ENCODE results near the gene MLLT1.

Gene MLLT1

DNA sequence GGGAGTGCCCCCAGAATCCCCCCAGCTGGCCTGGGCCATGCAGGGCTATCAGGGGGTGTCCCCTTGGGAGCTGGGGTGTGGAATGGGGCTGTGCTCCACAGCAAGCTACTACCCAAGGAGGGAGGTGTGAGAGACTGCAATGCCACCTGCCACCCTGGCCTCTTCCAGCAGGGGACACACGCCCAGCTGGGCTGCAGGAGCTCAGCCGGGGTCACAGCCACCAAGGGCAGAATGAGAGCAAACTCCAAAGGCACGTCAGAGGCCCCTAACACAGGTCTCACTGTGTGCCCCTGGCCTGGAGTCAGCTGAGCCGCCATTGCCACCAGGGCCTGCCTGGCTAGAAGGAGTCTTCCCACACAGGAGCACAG, 55.5 kb downstream of the MLLT1 start:
- peaks cover 7 to 19% of the 10 kb centered on the region in 2 donors for H3K4me1 ChIP-seq (ENCODE audit: control insufficient read depth in 2 of 2, insufficient read depth in 1 of 2, low read depth in 1 of 2, low read length in 2 of 2)
- H3K79me1 ChIP-seq (ENCODE audit: low read depth, low read length), result peaks cover 40% of the 10 kb centered on the region
- peak overlapping the region; percentile 29 for H4K8ac ChIP-seq (ENCODE audit: low read depth, low read length)
- H2AFZ ChIP-seq (ENCODE audit: low read length), result no peak overlapping the region
- no peak overlapping the region for H2BK120ac ChIP-seq (ENCODE audit: low read depth, low read length)
- H3K9ac ChIP-seq (ENCODE audit: low read depth, low read length, poor library complexity), result no peak overlapping the region
- H2AK5ac ChIP-seq (ENCODE audit: low read depth, low read length), result no peak overlapping the region
- no CpG with 5 or more reads among the region's 4 CpGs for WGBS, 2 donors (ENCODE audit: extremely low coverage in 2 of 2, insufficient read length in 2 of 2, insufficient replicate concordance in 1 of 2)
- no peak for DNase-seq (ENCODE audit: low spot score)
- peaks cover 29 to 75% of the 10 kb centered on the region in 2 donors for H3K36me3 ChIP-seq (replicated peaks in 1 of 2; ENCODE audit: control insufficient read depth in 2 of 2, insufficient read depth in 2 of 2, low read length in 2 of 2)
- H3K4me2 ChIP-seq (ENCODE audit: insufficient read depth, low read length, poor library complexity, severe bottlenecking), result no peak overlapping the region
- no peak overlapping the region for H2BK5ac ChIP-seq (ENCODE audit: low read length)
- H3K9me3 ChIP-seq (replicated peaks in 1 of 2; ENCODE audit: control insufficient read depth in 2 of 2, insufficient read depth in 1 of 2, low read depth in 1 of 2, low read length in 2 of 2), result no peaks in the 10 kb centered on the region
- H3K4ac ChIP-seq (ENCODE audit: low read length), result no peak overlapping the region
- no peak overlapping the region for H2BK12ac ChIP-seq (ENCODE audit: low read length)
- peak overlapping the region; percentile 38 for H3K18ac ChIP-seq (ENCODE audit: low read length)
- H3K23ac ChIP-seq (ENCODE audit: low read depth, low read length, poor library complexity), result no peak overlapping the region
- no peak overlapping the region for H3K4me3 ChIP-seq (ENCODE audit: low read length in 2 of 2)
- H3K27ac ChIP-seq (replicated peaks; ENCODE audit: low read length), result no peak overlapping the region
- H2BK15ac ChIP-seq (ENCODE audit: low read length), result no peak overlapping the region
- H3K14ac ChIP-seq (ENCODE audit: low read length), result no peak overlapping the region
- no peaks in the 10 kb centered on the region for H3K27me3 ChIP-seq (ENCODE audit: control insufficient read depth in 3 of 3, insufficient read depth in 3 of 3, low read depth in 1 of 3, low read length in 3 of 3)
- H4K91ac ChIP-seq (ENCODE audit: low read depth, low read length, poor library complexity), result no peak overlapping the region

DNA sequence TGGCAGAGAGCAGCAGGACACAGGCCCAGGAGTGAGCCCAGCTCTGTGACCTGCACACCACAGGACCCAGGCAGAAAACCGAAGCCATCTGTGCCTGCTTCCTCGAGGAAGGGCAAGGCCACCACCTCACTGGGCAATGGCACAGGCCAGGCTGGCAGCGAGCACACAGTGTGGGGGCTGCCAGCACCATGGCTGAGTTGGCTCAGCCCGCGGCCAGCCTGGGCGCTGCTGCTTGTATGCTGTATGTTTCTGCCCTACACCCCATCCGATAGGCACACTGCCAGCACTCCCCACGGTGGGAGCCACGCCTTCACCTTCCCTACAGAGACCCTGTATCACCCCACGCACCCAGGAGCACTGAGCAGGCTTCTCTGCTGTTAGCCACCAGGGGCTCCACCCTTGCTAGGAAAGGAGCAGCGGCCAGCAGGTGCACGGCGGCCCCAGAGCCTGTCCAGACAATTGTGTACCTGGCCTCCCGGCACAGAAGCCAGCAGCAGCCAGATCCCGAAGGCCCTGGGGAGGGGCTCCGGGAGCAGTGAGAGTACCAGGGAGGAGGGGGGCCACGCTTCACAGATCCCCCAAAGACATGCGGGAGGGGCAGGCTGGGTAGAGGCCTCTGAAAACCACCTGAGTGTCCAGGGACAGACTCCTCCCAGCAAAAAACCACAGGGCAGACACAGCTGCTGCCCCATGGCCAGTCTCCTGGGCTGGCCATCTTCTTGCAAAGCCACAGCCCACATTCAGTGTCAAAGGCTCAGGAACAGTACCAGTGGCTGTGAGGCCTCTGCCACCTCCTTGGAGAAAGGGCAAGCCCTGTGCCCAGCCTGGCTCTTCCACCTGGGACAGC, 56.1 kb downstream of the MLLT1 start:
- Histone ChIP-seq H3K4me3 (ENCODE audit: low read length in 2 of 2) (no peak overlapping the region), H2BK120ac (ENCODE audit: low read depth, low read length) (no peak overlapping the region), H3K27ac (replicated peaks; ENCODE audit: low read length) (no peak overlapping the region), H2BK15ac (ENCODE audit: low read length) (no peak overlapping the region), H3K4me1 (ENCODE audit: control insufficient read depth in 2 of 2, insufficient read depth in 1 of 2, low read depth in 1 of 2, low read length in 2 of 2) (peaks cover 9 to 16% of the 10 kb centered on the region in 2 donors), H2BK12ac (ENCODE audit: low read length) (no peak overlapping the region), H3K27me3 (ENCODE audit: control insufficient read depth in 3 of 3, insufficient read depth in 3 of 3, low read depth in 1 of 3, low read length in 3 of 3) (no peaks in the 10 kb centered on the region), H3K18ac (ENCODE audit: low read length) (peak overlapping the region; percentile 57), H3K23ac (ENCODE audit: low read depth, low read length, poor library complexity) (no peak overlapping the region), H3K9me3 (replicated peaks in 1 of 2; ENCODE audit: control insufficient read depth in 2 of 2, insufficient read depth in 1 of 2, low read depth in 1 of 2, low read length in 2 of 2) (no peaks in the 10 kb centered on the region), H4K8ac (ENCODE audit: low read depth, low read length) (peak overlapping the region; percentile 29), H4K91ac (ENCODE audit: low read depth, low read length, poor library complexity) (no peak overlapping the region), H2BK5ac (ENCODE audit: low read length) (peak overlapping the region; percentile 53), H3K9ac (ENCODE audit: low read depth, low read length, poor library complexity) (peak overlapping the region; percentile 70), H3K79me1 (ENCODE audit: low read depth, low read length) (peaks cover 39% of the 10 kb centered on the region), H2AK5ac (ENCODE audit: low read depth, low read length) (peak overlapping the region; percentile 26), H3K14ac (ENCODE audit: low read length) (no peak overlapping the region), H3K36me3 (replicated peaks in 1 of 2; ENCODE audit: control insufficient read depth in 2 of 2, insufficient read depth in 2 of 2, low read length in 2 of 2) (peaks cover 30 to 79% of the 10 kb centered on the region in 2 donors), H3K4me2 (ENCODE audit: insufficient read depth, low read length, poor library complexity, severe bottlenecking) (no peak overlapping the region), H2AFZ (ENCODE audit: low read length) (no peak overlapping the region), H3K4ac (ENCODE audit: low read length) (no peak overlapping the region)
- no peak for DNase-seq (ENCODE audit: low spot score)
- WGBS, 2 donors (ENCODE audit: extremely low coverage in 2 of 2, insufficient read length in 2 of 2, insufficient replicate concordance in 1 of 2), result no CpG with 5 or more reads among the region's 18 CpGs

DNA sequence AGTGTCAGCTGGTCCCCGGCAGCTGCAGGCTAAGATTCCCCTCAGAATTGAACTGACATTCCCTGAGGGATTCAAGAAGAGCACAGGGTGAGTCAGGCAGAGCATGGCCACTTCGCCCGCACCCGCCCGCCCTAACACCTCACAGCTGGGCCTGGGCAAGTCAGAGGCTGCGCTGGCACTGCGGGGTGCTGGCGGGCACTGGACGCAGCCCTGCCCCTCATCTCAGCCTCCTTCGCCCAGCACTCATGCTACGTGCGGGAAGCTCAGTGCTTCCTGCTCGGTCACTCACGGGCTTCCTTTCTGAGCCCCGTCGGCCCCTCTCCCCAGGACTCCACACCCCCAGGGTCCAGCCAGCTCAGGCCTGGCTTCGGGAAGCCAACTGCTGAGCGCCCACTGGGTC, 56.9 kb downstream of the MLLT1 start:
- H3K27ac ChIP-seq (replicated peaks; ENCODE audit: low read length), result no peak overlapping the region
- H4K91ac ChIP-seq (ENCODE audit: low read depth, low read length, poor library complexity), result no peak overlapping the region
- peaks cover 30 to 80% of the 10 kb centered on the region in 2 donors for H3K36me3 ChIP-seq (replicated peaks in 1 of 2; ENCODE audit: control insufficient read depth in 2 of 2, insufficient read depth in 2 of 2, low read length in 2 of 2)
- no peak overlapping the region for H2BK12ac ChIP-seq (ENCODE audit: low read length)
- H3K18ac ChIP-seq (ENCODE audit: low read length), result no peak overlapping the region
- WGBS, 2 donors (ENCODE audit: extremely low coverage in 2 of 2, insufficient read length in 2 of 2, insufficient replicate concordance in 1 of 2), result no CpG with 5 or more reads among the region's 18 CpGs
- H3K4me2 ChIP-seq (ENCODE audit: insufficient read depth, low read length, poor library complexity, severe bottlenecking), result no peak overlapping the region
- H3K4me3 ChIP-seq (ENCODE audit: low read length in 2 of 2), result no peak overlapping the region
- H2AK5ac ChIP-seq (ENCODE audit: low read depth, low read length), result no peak overlapping the region
- H3K4ac ChIP-seq (ENCODE audit: low read length), result no peak overlapping the region
- no peak overlapping the region for H2AFZ ChIP-seq (ENCODE audit: low read length)
- no peaks in the 10 kb centered on the region for H3K27me3 ChIP-seq (ENCODE audit: control insufficient read depth in 3 of 3, insufficient read depth in 3 of 3, low read depth in 1 of 3, low read length in 3 of 3)
- H3K9ac ChIP-seq (ENCODE audit: low read depth, low read length, poor library complexity), result no peak overlapping the region
- H2BK120ac ChIP-seq (ENCODE audit: low read depth, low read length), result no peak overlapping the region
- no peak for DNase-seq (ENCODE audit: low spot score)
- peaks cover 35% of the 10 kb centered on the region for H3K79me1 ChIP-seq (ENCODE audit: low read depth, low read length)
- no peaks in the 10 kb centered on the region for H3K9me3 ChIP-seq (replicated peaks in 1 of 2; ENCODE audit: control insufficient read depth in 2 of 2, insufficient read depth in 1 of 2, low read depth in 1 of 2, low read length in 2 of 2)
- H4K8ac ChIP-seq (ENCODE audit: low read depth, low read length), result no peak overlapping the region
- H2BK5ac ChIP-seq (ENCODE audit: low read length), result peak overlapping the region; percentile 53
- no peak overlapping the region for H2BK15ac ChIP-seq (ENCODE audit: low read length)
- H3K14ac ChIP-seq (ENCODE audit: low read length), result no peak overlapping the region
- H3K4me1 ChIP-seq (ENCODE audit: control insufficient read depth in 2 of 2, insufficient read depth in 1 of 2, low read depth in 1 of 2, low read length in 2 of 2), result peaks cover 11 to 14% of the 10 kb centered on the region in 2 donors
- H3K23ac ChIP-seq (ENCODE audit: low read depth, low read length, poor library complexity), result no peak overlapping the region

DNA sequence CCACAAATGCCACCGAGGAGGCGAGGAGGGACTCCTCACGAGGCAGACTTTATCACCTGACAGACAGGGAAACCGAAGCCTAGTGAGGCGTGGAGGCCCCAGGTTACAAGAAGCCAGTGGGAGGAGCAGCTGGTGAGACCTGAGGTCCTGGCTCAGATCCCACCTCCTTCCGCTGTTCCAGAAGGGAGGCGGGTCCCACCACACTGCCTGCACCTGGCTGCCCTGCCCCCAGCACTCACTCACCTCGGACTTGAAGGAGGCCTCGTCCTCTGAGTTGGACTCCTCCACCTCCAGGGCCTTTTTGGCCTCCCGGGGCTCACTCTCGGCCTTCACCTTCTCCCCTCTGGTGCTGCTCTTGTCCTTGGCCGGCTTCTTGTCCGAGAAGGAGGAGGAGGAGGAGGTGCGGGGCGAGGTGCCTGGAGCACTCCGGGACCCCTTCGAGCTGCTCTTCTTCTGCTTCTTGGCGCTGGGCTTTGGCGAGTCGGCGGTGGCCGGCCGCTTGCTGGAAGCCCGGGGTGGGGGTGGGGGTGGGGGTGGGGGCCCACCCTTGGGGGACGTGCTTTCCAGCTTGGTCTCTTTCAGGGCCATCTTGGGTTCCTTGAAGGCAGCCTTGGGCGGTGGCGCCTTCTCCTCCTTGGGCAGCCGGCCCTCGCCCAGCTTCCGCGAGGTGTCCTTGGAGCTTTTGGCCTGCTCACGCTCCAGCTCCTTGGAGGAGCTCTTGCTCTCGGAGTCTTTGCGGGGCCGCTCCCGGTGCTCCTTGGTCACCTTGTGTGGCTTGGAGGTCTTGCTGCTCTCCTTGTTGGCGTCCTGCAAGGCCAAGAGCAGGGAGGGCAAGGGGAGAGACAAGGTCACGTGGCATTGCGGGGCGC, 57.7 kb downstream of the MLLT1 start:
- no peak overlapping the region for H3K4me3 ChIP-seq (ENCODE audit: low read length in 2 of 2)
- no CpG with 5 or more reads among the region's 40 CpGs for WGBS, 2 donors (ENCODE audit: extremely low coverage in 2 of 2, insufficient read length in 2 of 2, insufficient replicate concordance in 1 of 2)
- H3K27me3 ChIP-seq (ENCODE audit: control insufficient read depth in 3 of 3, insufficient read depth in 3 of 3, low read depth in 1 of 3, low read length in 3 of 3), result no peaks in the 10 kb centered on the region
- no peak overlapping the region for H2BK15ac ChIP-seq (ENCODE audit: low read length)
- H3K14ac ChIP-seq (ENCODE audit: low read length), result no peak overlapping the region
- no peak overlapping the region for H2BK12ac ChIP-seq (ENCODE audit: low read length)
- no peak overlapping the region for H2BK120ac ChIP-seq (ENCODE audit: low read depth, low read length)
- no peak overlapping the region for H2BK5ac ChIP-seq (ENCODE audit: low read length)
- no peak overlapping the region for H3K18ac ChIP-seq (ENCODE audit: low read length)
- no peak for DNase-seq (ENCODE audit: low spot score)
- no peak overlapping the region for H2AK5ac ChIP-seq (ENCODE audit: low read depth, low read length)
- H4K91ac ChIP-seq (ENCODE audit: low read depth, low read length, poor library complexity), result no peak overlapping the region
- H3K9me3 ChIP-seq (replicated peaks in 1 of 2; ENCODE audit: control insufficient read depth in 2 of 2, insufficient read depth in 1 of 2, low read depth in 1 of 2, low read length in 2 of 2), result no peaks in the 10 kb centered on the region
- H3K36me3 ChIP-seq (replicated peaks in 1 of 2; ENCODE audit: control insufficient read depth in 2 of 2, insufficient read depth in 2 of 2, low read length in 2 of 2), result peaks cover 28 to 80% of the 10 kb centered on the region in 2 donors
- peaks cover 16 to 17% of the 10 kb centered on the region in 2 donors for H3K4me1 ChIP-seq (ENCODE audit: control insufficient read depth in 2 of 2, insufficient read depth in 1 of 2, low read depth in 1 of 2, low read length in 2 of 2)
- H4K8ac ChIP-seq (ENCODE audit: low read depth, low read length), result no peak overlapping the region
- H3K9ac ChIP-seq (ENCODE audit: low read depth, low read length, poor library complexity), result no peak overlapping the region
- no peak overlapping the region for H3K4ac ChIP-seq (ENCODE audit: low read length)
- H2AFZ ChIP-seq (ENCODE audit: low read length), result no peak overlapping the region
- H3K4me2 ChIP-seq (ENCODE audit: insufficient read depth, low read length, poor library complexity, severe bottlenecking), result no peak overlapping the region
- peak overlapping the region; percentile 55 for H3K23ac ChIP-seq (ENCODE audit: low read depth, low read length, poor library complexity)
- H3K79me1 ChIP-seq (ENCODE audit: low read depth, low read length), result peaks cover 33% of the 10 kb centered on the region
- H3K27ac ChIP-seq (replicated peaks; ENCODE audit: low read length), result no peak overlapping the region
